ENCODE results near the gene RETSAT.
A peak's percentile ranks its signal among the peaks of the same experiment; 100 is the strongest.
"Not testable (repeated sequence)": the region's sequence is repeated elsewhere in the genome, so short reads cannot be mapped to it uniquely, and the experiment has no call there.

Gene RETSAT

DNA sequence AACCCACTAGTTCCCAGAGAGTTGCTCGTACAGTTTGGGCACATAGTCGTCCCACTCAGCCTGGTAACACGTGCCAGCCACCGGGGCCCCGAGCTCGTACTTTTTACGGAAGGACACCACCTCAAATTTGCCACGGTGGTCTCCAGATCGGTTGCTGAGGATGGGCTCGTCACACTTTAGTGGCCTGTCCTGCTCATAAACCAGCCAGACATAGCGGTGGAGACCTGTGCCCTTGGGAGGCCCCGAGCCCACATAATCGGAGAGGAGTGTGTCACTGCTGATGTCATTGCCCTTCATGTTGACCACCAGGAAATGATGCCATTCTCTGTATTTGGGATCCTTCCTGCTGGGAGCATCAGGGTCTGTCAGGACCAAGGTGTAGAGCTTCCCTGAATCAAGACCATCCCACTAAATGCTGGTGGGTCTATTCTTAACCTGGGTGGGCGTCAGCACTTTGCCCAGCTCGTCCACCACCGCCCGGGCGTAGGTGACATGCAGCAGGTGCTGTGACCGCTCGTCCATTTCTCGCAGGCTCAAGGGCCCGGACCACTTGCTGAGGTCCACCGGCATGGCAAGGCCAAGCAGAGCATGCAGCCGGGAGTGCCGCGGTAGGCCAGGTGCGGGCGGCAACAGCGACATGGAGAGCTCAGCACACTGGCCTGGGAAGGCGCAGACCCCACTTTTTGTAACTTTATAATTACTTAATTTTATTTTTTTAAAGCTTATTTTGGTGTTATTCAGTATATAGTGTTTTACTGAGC lies 12.9 kb downstream of the RETSAT start:
- H3K27me3 Mint-ChIP-seq = no peaks in the 10 kb centered on the region
- H3K9me3 Mint-ChIP-seq = no peaks in the 10 kb centered on the region
- H3K4me1 Mint-ChIP-seq = no peaks in the 10 kb centered on the region
- no peak for ATAC-seq (replicated peaks; ENCODE audit: extremely low read depth, poor library complexity, severe bottlenecking)
- no peak overlapping the region for H3K4me3 Mint-ChIP-seq
- peaks cover 11% of the 10 kb centered on the region for H3K36me3 Mint-ChIP-seq (ENCODE audit: insufficient read depth)
- no peak for DNase-seq (ENCODE audit: low spot score in 2 of 2)
- no peak overlapping the region for H3K27ac Mint-ChIP-seq (ENCODE audit: low read depth)

GRCh38 chr2:85340034-85340892 lies 14.1 kb downstream of the RETSAT start:
- ATAC-seq (replicated peaks; ENCODE audit: extremely low read depth, poor library complexity, severe bottlenecking) (no peak), DNase-seq (ENCODE audit: low spot score in 2 of 2) (no peak)
- no peak overlapping the region for H3K27ac Mint-ChIP-seq (ENCODE audit: low read depth)
- H3K27me3 Mint-ChIP-seq = no peaks in the 10 kb centered on the region
- no peaks in the 10 kb centered on the region for H3K9me3 Mint-ChIP-seq
- H3K4me3 Mint-ChIP-seq = no peak overlapping the region
- no peaks in the 10 kb centered on the region for H3K4me1 Mint-ChIP-seq
- H3K36me3 Mint-ChIP-seq (ENCODE audit: insufficient read depth) = peaks cover 11% of the 10 kb centered on the region

DNA sequence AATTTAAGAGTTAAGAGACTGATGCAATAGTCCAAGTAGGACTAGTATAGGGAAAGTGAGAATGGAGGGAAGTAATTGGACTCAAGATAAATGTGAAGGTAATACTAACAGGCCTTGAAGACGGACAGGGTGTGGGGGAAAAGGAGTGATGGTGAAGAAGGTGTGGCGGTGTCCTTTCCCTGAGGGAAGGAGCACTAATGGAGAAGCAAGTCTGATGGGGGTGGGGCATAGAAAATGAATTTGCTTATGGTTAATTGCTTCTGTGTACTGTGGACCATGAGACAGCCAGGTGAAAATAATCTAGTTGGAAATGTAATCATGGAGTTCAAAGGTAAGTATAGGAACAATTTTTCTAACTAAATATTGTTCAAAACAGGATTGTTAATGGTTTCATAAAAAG lies 19.4 kb downstream of the RETSAT start:
- no peak overlapping the region for H3K27ac Mint-ChIP-seq (ENCODE audit: low read depth)
- no peaks in the 10 kb centered on the region for H3K4me1 Mint-ChIP-seq
- peaks cover 2% of the 10 kb centered on the region for H3K36me3 Mint-ChIP-seq (ENCODE audit: insufficient read depth)
- no peaks in the 10 kb centered on the region for H3K9me3 Mint-ChIP-seq
- no peak for ATAC-seq (replicated peaks; ENCODE audit: extremely low read depth, poor library complexity, severe bottlenecking)
- no peak overlapping the region for H3K4me3 Mint-ChIP-seq
- DNase-seq (ENCODE audit: low spot score in 2 of 2) = no peak
- no peaks in the 10 kb centered on the region for H3K27me3 Mint-ChIP-seq

GRCh38 chr2:85333877-85334276 lies 20.5 kb downstream of the RETSAT start:
- not testable (repeated sequence) for H3K27me3 Mint-ChIP-seq; H3K27ac Mint-ChIP-seq (ENCODE audit: low read depth); H3K9me3 Mint-ChIP-seq; DNase-seq (ENCODE audit: low spot score in 2 of 2); H3K4me3 Mint-ChIP-seq; ATAC-seq (replicated peaks; ENCODE audit: extremely low read depth, poor library complexity, severe bottlenecking); H3K4me1 Mint-ChIP-seq; H3K36me3 Mint-ChIP-seq (ENCODE audit: insufficient read depth)

DNA sequence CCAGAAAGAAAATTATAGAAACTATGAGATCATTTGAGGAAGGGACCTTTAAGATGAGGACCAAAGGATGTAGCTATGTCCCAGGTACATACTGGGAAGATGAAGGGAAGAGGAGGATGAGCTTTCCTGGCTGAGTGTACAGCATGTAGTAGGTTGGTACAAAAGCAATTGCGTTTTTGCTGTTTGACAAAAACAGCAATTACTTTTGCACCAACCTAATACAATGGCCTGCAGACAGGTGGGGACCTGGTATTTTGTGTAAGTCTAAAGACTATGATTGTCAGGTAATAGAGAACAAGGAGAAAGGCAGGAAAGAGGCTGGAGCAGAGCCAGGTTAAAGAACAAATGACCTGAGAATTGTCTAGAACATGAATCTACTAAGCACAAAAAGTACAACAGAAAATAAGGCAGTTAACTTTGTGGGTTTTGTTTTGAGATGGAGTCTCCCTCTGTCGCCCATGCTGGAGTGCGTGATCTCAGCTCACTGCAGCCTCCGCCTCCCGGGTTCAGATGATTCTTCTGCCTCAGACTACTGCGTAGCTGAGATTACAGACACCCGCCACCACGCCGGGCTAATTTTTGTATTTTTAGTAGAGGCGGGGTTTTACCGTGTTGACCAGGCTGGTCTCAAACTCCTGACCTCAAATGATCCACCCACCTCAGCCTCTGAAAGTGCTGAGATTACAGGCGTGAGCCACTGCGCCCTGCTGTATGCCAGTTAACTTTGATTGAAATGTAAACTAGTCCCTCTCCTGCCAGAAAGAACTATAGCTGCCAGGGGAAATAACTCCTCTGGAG lies 23.3 kb downstream of the RETSAT start:
- Mint-ChIP-seq H3K36me3 (ENCODE audit: insufficient read depth) (peaks cover 29% of the 10 kb centered on the region), H3K9me3 (no peaks in the 10 kb centered on the region), H3K4me3 (no peak overlapping the region), H3K27ac (ENCODE audit: low read depth) (no peak overlapping the region), H3K4me1 (peaks cover 30% of the 10 kb centered on the region), H3K27me3 (no peaks in the 10 kb centered on the region)
- DNase-seq (ENCODE audit: low spot score in 2 of 2) = no peak
- no peak for ATAC-seq (replicated peaks; ENCODE audit: extremely low read depth, poor library complexity, severe bottlenecking)

DNA sequence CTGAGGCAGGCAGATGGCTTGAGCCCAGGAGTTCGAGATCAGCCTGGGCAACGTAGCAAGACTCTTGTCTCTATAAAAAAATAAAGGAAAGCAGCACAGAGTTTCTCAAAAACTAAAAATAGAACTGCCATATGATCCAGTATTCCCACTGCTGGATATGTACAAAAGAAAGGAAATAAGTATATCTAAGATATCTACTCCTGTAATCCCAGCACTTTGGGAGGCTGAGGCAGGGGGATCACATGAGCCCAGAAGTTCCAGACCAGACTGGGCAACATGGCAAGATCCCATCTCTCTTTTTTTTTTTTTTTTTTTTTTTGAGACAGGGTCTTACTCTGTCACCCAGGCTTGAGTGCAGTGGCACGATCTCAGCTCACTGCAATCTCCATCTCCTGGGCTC lies 24.6 kb downstream of the RETSAT start:
- H3K27ac Mint-ChIP-seq (ENCODE audit: low read depth); H3K4me3 Mint-ChIP-seq; DNase-seq (ENCODE audit: low spot score in 2 of 2); H3K27me3 Mint-ChIP-seq; ATAC-seq (replicated peaks; ENCODE audit: extremely low read depth, poor library complexity, severe bottlenecking); H3K9me3 Mint-ChIP-seq: not testable (repeated sequence)
- peaks cover 43% of the 10 kb centered on the region for H3K4me1 Mint-ChIP-seq
- H3K36me3 Mint-ChIP-seq (ENCODE audit: insufficient read depth) = peaks cover 39% of the 10 kb centered on the region

DNA sequence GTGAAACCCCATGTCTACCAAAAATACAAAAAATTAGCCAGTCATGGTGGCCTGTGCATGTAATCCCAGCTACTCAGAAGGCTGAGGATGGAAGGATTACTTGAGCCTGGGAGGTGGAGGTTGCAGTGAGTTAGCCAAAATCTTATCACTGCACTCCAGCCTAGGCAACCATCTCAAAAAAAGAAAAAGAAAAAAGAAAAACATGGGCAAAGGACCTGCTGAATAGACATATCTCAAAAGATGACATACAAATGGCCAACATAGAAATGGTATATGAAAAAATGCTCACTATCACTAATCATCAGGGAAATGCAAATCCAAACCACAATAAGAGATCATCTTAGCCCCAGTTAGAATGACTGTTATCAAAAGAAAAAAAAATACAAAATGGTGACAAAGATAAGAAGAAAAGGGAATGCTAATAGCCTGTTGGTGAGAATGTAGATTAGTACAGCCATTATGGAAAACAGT lies 25.1 kb downstream of the RETSAT start:
- Mint-ChIP-seq H3K4me1 (peaks cover 48% of the 10 kb centered on the region), H3K36me3 (ENCODE audit: insufficient read depth) (peaks cover 44% of the 10 kb centered on the region), H3K4me3 (peak overlapping the region; percentile 91), H3K27me3 (no peaks in the 10 kb centered on the region), H3K9me3 (no peaks in the 10 kb centered on the region), H3K27ac (ENCODE audit: low read depth) (peak overlapping the region; percentile 98)
- ATAC-seq (replicated peaks; ENCODE audit: extremely low read depth, poor library complexity, severe bottlenecking) = no peak
- no peak for DNase-seq (ENCODE audit: low spot score in 2 of 2)

DNA sequence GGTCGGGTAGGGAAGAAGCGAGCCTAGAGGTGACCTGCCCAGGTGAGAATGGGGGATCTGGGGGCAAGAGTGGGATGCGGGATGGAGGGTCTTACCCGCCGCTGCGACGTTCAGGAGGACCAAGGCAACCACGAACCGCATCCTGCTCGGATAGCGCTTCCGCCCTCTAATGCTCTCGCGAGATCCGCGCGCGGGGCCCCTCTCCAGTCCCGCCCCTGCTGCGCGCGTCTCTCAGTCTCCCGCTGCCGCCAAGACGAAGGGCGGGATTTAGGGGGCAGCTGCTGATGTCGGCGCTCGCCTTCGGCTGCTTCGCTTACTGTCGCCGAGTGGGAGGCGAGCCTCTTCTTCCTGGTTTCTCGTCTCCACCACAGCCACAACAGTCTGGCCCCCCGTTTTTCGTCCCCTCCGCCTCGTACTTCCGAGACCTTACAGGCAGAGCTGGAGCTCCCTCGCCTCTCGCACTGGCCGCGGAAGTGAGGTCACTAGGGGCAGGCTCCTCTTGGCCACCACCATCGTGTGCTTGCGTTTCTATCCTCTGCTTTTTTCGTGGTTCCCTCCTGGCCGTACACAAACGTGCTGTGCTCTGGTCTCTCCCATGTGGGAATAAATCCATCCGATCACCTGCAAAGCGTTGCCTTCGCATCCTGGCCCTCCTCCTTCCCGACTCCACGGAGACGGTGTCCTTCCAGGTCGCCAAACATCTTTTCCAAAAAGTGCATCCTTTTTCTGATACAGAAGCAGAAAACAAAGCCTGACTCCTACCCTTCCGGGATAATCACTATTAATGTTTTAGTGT lies 26.3 kb downstream of the RETSAT start, which contains the start of gene TGOLN2:
Gene TGOLN2, minus strand, starts transcription at position 168 of the 796 bp plus-strand sequence. Its CDS starts 27 bp downstream, at position 141.
- H3K36me3 Mint-ChIP-seq (ENCODE audit: insufficient read depth) = peaks cover 56% of the 10 kb centered on the region
- peaks cover 59% of the 10 kb centered on the region for H3K4me1 Mint-ChIP-seq
- H3K4me3 Mint-ChIP-seq = peak within 1 kb of the TSS; percentile 91
- peak within 1 kb of the TSS; percentile 98 for H3K27ac Mint-ChIP-seq (ENCODE audit: low read depth)
- H3K9me3 Mint-ChIP-seq = no peaks in the 10 kb centered on the region
- H3K27me3 Mint-ChIP-seq = no peaks in the 10 kb centered on the region
- DNase-seq (ENCODE audit: low spot score in 2 of 2) (peak; percentile 85 to 89), ATAC-seq (replicated peaks; ENCODE audit: extremely low read depth, poor library complexity, severe bottlenecking) (peak; percentile 90)

- H3K27me3 Mint-ChIP-seq = no peaks in the 10 kb centered on the region
- H3K4me3 Mint-ChIP-seq = peak overlapping the region; percentile 91
- ATAC-seq (replicated peaks; ENCODE audit: extremely low read depth, poor library complexity, severe bottlenecking) (peak; percentile 52), DNase-seq (ENCODE audit: low spot score in 2 of 2) (peak; percentile 41 to 53)
- peaks cover 67% of the 10 kb centered on the region for H3K4me1 Mint-ChIP-seq
- peak overlapping the region; percentile 98 for H3K27ac Mint-ChIP-seq (ENCODE audit: low read depth)
- H3K36me3 Mint-ChIP-seq (ENCODE audit: insufficient read depth) = peaks cover 63% of the 10 kb centered on the region
- no peaks in the 10 kb centered on the region for H3K9me3 Mint-ChIP-seq
Observed at GRCh38 chr2:85327160-85327821, 27.0 kb downstream of the RETSAT start.

DNA sequence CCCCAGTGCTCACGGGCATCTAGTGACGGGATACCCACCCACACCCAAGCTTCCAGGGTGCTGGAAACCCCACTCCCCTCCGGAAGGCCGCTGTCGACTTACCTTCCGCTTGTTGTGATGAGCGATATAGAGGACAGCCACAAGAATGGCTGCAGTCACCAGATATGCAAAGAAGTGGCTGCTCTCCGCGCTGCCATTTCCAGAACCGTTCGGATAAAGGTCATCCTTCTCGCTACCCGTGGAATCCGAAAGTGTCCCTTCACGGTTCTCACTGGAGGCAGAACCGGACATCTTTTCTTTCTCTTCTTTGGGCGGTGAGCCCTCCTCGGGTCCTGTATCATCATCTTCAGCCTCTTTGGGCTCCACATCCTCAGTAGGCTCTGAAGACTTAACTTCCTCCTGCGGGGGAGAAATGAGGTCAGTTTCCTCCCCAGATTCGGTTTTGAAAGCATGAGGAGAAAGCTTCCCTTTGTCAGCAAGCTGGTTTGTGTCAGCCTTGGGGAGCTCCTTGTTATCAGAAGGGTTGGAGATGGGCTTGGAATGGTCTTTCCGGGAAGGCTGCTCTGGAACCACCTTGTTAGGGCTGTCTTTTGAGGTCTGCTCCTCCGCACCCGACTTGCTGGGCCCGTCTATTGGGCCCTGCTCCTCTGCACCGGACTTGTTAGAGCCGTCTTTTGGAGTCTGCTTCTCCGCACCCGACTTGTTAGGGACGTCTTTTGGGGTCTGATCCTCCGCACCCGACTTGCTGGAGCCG lies 27.7 kb downstream of the RETSAT start:
- peak overlapping the region; percentile 98 for H3K27ac Mint-ChIP-seq (ENCODE audit: low read depth)

GRCh38 chr2:85325466-85325811 lies 28.9 kb downstream of the RETSAT start:
- peak overlapping the region; percentile 98 for H3K27ac Mint-ChIP-seq (ENCODE audit: low read depth)
- peak overlapping the region; percentile 91 for H3K4me3 Mint-ChIP-seq
- H3K9me3 Mint-ChIP-seq = no peaks in the 10 kb centered on the region
- H3K36me3 Mint-ChIP-seq (ENCODE audit: insufficient read depth) = peaks cover 79% of the 10 kb centered on the region
- no peaks in the 10 kb centered on the region for H3K27me3 Mint-ChIP-seq
- H3K4me1 Mint-ChIP-seq = peaks cover 85% of the 10 kb centered on the region
- DNase-seq (ENCODE audit: low spot score in 2 of 2) (no peak), ATAC-seq (replicated peaks; ENCODE audit: extremely low read depth, poor library complexity, severe bottlenecking) (no peak)

More for the DNA sequence above, 27.7 kb downstream of the RETSAT start:
- peaks cover 74% of the 10 kb centered on the region for H3K4me1 Mint-ChIP-seq
- peak overlapping the region; percentile 91 for H3K4me3 Mint-ChIP-seq
- DNase-seq (ENCODE audit: low spot score in 2 of 2) (peak in 1 of 2 donors; percentile 31), ATAC-seq (replicated peaks; ENCODE audit: extremely low read depth, poor library complexity, severe bottlenecking) (peak; percentile 12)
- H3K27me3 Mint-ChIP-seq = no peaks in the 10 kb centered on the region
- H3K36me3 Mint-ChIP-seq (ENCODE audit: insufficient read depth) = peaks cover 71% of the 10 kb centered on the region
- H3K9me3 Mint-ChIP-seq = no peaks in the 10 kb centered on the region

Data from central memory CD8-positive, alpha-beta T cell (primary cell).